IMR-90 (cell line): Measurements from ENCODE around the gene CEL. TPM values are rescaled to one million over a fixed set of nuclear protein-coding genes. Genes with fewer than 3 reads are reported as not detected.

Source experiments
- ATAC-seq: fragments of 200-7000 bp; cut with Tn5 transposase; 2 replicates; pipeline ENCODE4 v1.9.1; 2020; ENCODE audit warnings: low read depth, mild to moderate bottlenecking, moderate library complexity
- BruUV-seq: library from RNA; stranded (reverse); fragments of 400-500 nt; replicated peaks from 2 replicates; lab custom pipeline; 2021; lab: Mats Ljungman, UMichigan
- CTCF ChIA-PET: fragments of 300-600 bp; formaldehyde crosslinking; extraction: SDS; loops from one replicate; lab custom pipeline; 2021; ENCODE audit warnings: antibody characterized with exemption; lab: Yijun Ruan, JAX
- POLR2A ChIA-PET: fragments of 300-600 bp; sonication (Branson Sonifier 250); formaldehyde crosslinking; loops from one replicate; lab custom pipeline; 2022; ENCODE audit warnings: antibody characterized with exemption; ENCODE audit not compliant: unreplicated experiment; lab: Charles Lee
- DNase-seq: peaks from one replicate; pipeline ENCODE4 v3.0.0; 2013
- H2AFZ ChIP-seq: replicated peaks from 2 replicates; pipeline ENCODE3; 2013; ENCODE audit warnings: low read length, mild to moderate bottlenecking; ENCODE audit not compliant: poor library complexity
- H2AK5ac ChIP-seq: 2 replicates; pipeline ENCODE4 v1.6.1; 2013; ENCODE audit warnings: low read depth, low read length, inconsistent platforms
- H2AK9ac ChIP-seq: replicated peaks from 2 replicates; pipeline ENCODE3; 2013; ENCODE audit warnings: mild to moderate bottlenecking, low read depth, low read length, moderate library complexity; ENCODE audit not compliant: poor library complexity
- H2BK120ac ChIP-seq: 2 replicates; pipeline ENCODE4 v1.6.1; 2013; ENCODE audit warnings: low read depth, low read length, inconsistent platforms
- H2BK15ac ChIP-seq: 3 replicates; pipeline ENCODE4 v1.6.1; 2013; ENCODE audit warnings: low read depth, low read length, inconsistent platforms
- H2BK20ac ChIP-seq: 2 replicates; pipeline ENCODE4 v1.6.1; 2013; ENCODE audit warnings: low read depth, mild to moderate bottlenecking, inconsistent platforms, low read length, moderate library complexity
- H2BK5ac ChIP-seq: 2 replicates; pipeline ENCODE4 v1.6.1; 2013; ENCODE audit warnings: mild to moderate bottlenecking, low read depth, low read length, inconsistent platforms; ENCODE audit not compliant: poor library complexity, severe bottlenecking
- H3K14ac ChIP-seq: replicated peaks from 2 replicates; pipeline ENCODE4 v1.6.1; 2013; ENCODE audit warnings: low read depth, low read length, inconsistent platforms
- H3K18ac ChIP-seq: 2 replicates; pipeline ENCODE4 v1.6.1; 2013; ENCODE audit warnings: low read depth, low read length, control low read depth
- H3K23ac ChIP-seq: 2 replicates; pipeline ENCODE4 v1.6.1; 2013; ENCODE audit warnings: low read depth, low read length, inconsistent platforms
- H3K27ac ChIP-seq: 2 replicates; pipeline ENCODE4 v1.5.1; 2013; ENCODE audit warnings: mild to moderate bottlenecking, control low read depth, low read length; ENCODE audit not compliant: insufficient read depth
- H3K27me3 ChIP-seq: 2 replicates; pipeline ENCODE4 v1.6.1; 2013; ENCODE audit warnings: low read length; ENCODE audit not compliant: control insufficient read depth, insufficient read depth
- H3K36me3 ChIP-seq: 2 replicates; pipeline ENCODE4 v1.6.1; 2013; ENCODE audit warnings: low read length, mixed read lengths; ENCODE audit not compliant: control insufficient read depth, insufficient read depth
- H3K4ac ChIP-seq: 2 replicates; pipeline ENCODE4 v1.6.1; 2013; ENCODE audit warnings: low read depth, low read length, inconsistent platforms
- H3K4me1 ChIP-seq: 2 replicates; pipeline ENCODE4 v1.6.1; 2013; ENCODE audit warnings: low read length, mixed read lengths; ENCODE audit not compliant: control insufficient read depth, insufficient read depth
- H3K4me2 ChIP-seq: 2 replicates; pipeline ENCODE4 v1.6.1; 2013; ENCODE audit warnings: low read depth, mild to moderate bottlenecking, control low read depth, low read length, moderate library complexity
- H3K4me3 ChIP-seq: 2 replicates; pipeline ENCODE4 v1.5.1; 2013; ENCODE audit warnings: low read depth, mild to moderate bottlenecking, control low read depth, low read length, moderate library complexity; ENCODE audit not compliant: insufficient read depth
- H3K56ac ChIP-seq: 2 replicates; pipeline ENCODE4 v1.6.1; 2013; ENCODE audit warnings: low read length, inconsistent platforms; ENCODE audit not compliant: insufficient read depth; ENCODE audit errors: extremely low read depth
- H3K79me1 ChIP-seq, 2 experiments: 2 replicates each; pipeline ENCODE4 v1.6.1; 2013; ENCODE audit warnings: low read length in 2 of 2, inconsistent platforms in 1 of 2, low read depth in 1 of 2
- H3K9ac ChIP-seq: 2 replicates; pipeline ENCODE4 v1.6.1; 2013; ENCODE audit warnings: low read depth, low read length, control low read depth
- H3K9me1 ChIP-seq: 2 replicates; pipeline ENCODE4 v1.6.1; 2013; ENCODE audit warnings: low read length, inconsistent platforms; ENCODE audit not compliant: insufficient read depth
- H3K9me3 ChIP-seq: 2 replicates; pipeline ENCODE4 v1.6.1; 2013; ENCODE audit warnings: low read length; ENCODE audit not compliant: control insufficient read depth, insufficient read depth
- H4K20me1 ChIP-seq: 2 replicates; pipeline ENCODE4 v1.6.1; 2013; ENCODE audit warnings: low read length, inconsistent platforms; ENCODE audit not compliant: insufficient read depth
- H4K5ac ChIP-seq: 2 replicates; pipeline ENCODE4 v1.6.1; 2013; ENCODE audit warnings: mild to moderate bottlenecking, low read depth, low read length, control low read depth
- H4K8ac ChIP-seq, 2 experiments: 2 replicates each; pipeline ENCODE4 v1.6.1; 2013; ENCODE audit warnings: low read depth in 2 of 2, low read length in 2 of 2, control low read depth in 1 of 2, inconsistent platforms in 1 of 2
- H4K91ac ChIP-seq: 2 replicates; pipeline ENCODE4 v1.6.1; 2013; ENCODE audit warnings: low read depth, low read length, inconsistent platforms; ENCODE audit not compliant: insufficient read depth
- CEBPB ChIP-seq: IDR thresholded peaks from 2 replicates; pipeline ENCODE4 v1.6.1; 2012; ENCODE audit warnings: low read depth, low read length, improper control_type of control experiment
- FOS ChIP-seq: fragments of 150-350 bp; IDR thresholded peaks from 2 replicates; pipeline ENCODE4 v1.6.1; 2016; ENCODE audit warnings: low read depth, low read length
- MAFK ChIP-seq: IDR thresholded peaks from 2 replicates; pipeline ENCODE4 v1.6.1; 2012; ENCODE audit warnings: low read depth, low read length, improper control_type of control experiment
- RFX5 ChIP-seq: IDR thresholded peaks from 2 replicates; pipeline ENCODE4 v1.8.0; 2012; ENCODE audit warnings: low read depth, mild to moderate bottlenecking, low read length, moderate library complexity
- USF2 ChIP-seq: fragments of 150-350 bp; IDR thresholded peaks from 2 replicates; pipeline ENCODE4 v1.6.1; 2017; ENCODE audit warnings: mild to moderate bottlenecking, antibody characterized with exemption, low read length, low read depth
- WGBS, 2 experiments: methylation state at CpG; one replicate each; pipeline versions ENCODE4 v1.1.5 to v1.1.7; 2013; ENCODE audit warnings: missing lambda C conversion rate in 2 of 2; ENCODE audit not compliant: insufficient read length in 1 of 2; ENCODE audit errors: extremely low coverage in 2 of 2; 5-methylcytosine and 5-hydroxymethylcytosine counted together
- dilution Hi-C: fragments of 300-500 bp; cut with HindIII; formaldehyde crosslinking; loops from one replicate; pipeline ENCODE4 v1.14.3; 2018; ENCODE audit warnings: low sequenced_read_pairs; ENCODE audit not compliant: unreplicated experiment
- in situ Hi-C: fragments of 300-500 bp; cut with MboI; formaldehyde crosslinking; loops from 3 replicates; pipeline ENCODE4 v1.14.3; 2019; ENCODE audit warnings: low sequenced_read_pairs, inconsistent platforms, mixed read lengths
- intact Hi-C: fragments of 100-400 bp; cut with micrococcal nuclease; formaldehyde crosslinking; loops from 2 replicates; pipeline ENCODE4 v1.10.0; 2022
- polyA plus RNA-seq, 3 experiments: library from polyadenylated mRNA; depleted of rRNA; stranded (reverse); fragments of >200 nt; gene quantifications; 2 replicates each; pipeline ENCODE4 v1.2.3, GENCODE V29; 2012; ENCODE audit warnings: low replicate concordance in 1 of 3
- total RNA-seq: library from RNA; depleted of rRNA; stranded (reverse); fragments of >200 nt; gene quantifications from 2 replicates; pipeline ENCODE4 v1.2.3, GENCODE V29; 2012

CEL gene
- total and polyA plus RNA-seq, 2 of the 4 experiments (the other 2 are of a cell fraction) = under 0.01 to 0.75 TPM

- ATAC-seq (no peak), DNase-seq (no peak)
- no peaks in the 10 kb centered on the region; a peak in 1 of 4 replicates for H3K79me1 ChIP-seq
- WGBS, 2 experiments = 100% methylated on average over 5 of the region's 21 CpGs; no CpG with 5 or more reads in 1 of the 2 experiments
- ChIA-PET CTCF (interaction anchor here (0.6 to 1.5 kb wide), 2 partner anchors 11 to 42 kb away, joined by 3 to 7 read pairs; no protein-coding TSS in a partner anchor), POLR2A (no interaction called here)
- no peak overlapping the region for H4K8ac ChIP-seq
- intact Hi-C loops (loop anchor here (1.0 to 2.0 kb wide), 2 partner anchors 42 to 78 kb away; no protein-coding TSS in a partner anchor), in situ Hi-C loops (no loop called here), dilution Hi-C loops (no loop called here)
- H3K56ac ChIP-seq = no peak overlapping the region
- no peaks in the 10 kb centered on the region for H3K9me1 ChIP-seq
- no TSS peak for BruUV-seq
- H3K36me3 ChIP-seq = peaks cover 70% of the 10 kb centered on the region
- no peak overlapping the region for H2AK9ac ChIP-seq
- H3K4me1 ChIP-seq = no peaks in the 10 kb centered on the region
- no peak overlapping the region for H2BK120ac ChIP-seq
- TF ChIP-seq USF2 (no peak), RFX5 (no peak), FOS (no peak), MAFK (no peak), CEBPB (no peak)
- no peak overlapping the region for H3K18ac ChIP-seq
- no peak overlapping the region for H3K4me2 ChIP-seq
- H4K91ac ChIP-seq = no peak overlapping the region
- H3K23ac ChIP-seq = no peak overlapping the region
- no peak overlapping the region for H3K27ac ChIP-seq
- H2AFZ ChIP-seq = no peak overlapping the region
- no peak overlapping the region for H2BK15ac ChIP-seq
- H2BK20ac ChIP-seq = no peak overlapping the region
- H4K20me1 ChIP-seq = peaks cover 7% of the 10 kb centered on the region; the same call in 1 of the 2 replicates
- no peak overlapping the region for H3K14ac ChIP-seq
- no peak overlapping the region for H3K4me3 ChIP-seq
- no peaks in the 10 kb centered on the region for H3K27me3 ChIP-seq
- H3K4ac ChIP-seq = no peak overlapping the region
- no peak overlapping the region for H4K5ac ChIP-seq
- H3K9ac ChIP-seq = no peak overlapping the region
- no peaks in the 10 kb centered on the region for H3K9me3 ChIP-seq
- no peak overlapping the region for H2BK5ac ChIP-seq
- no peak overlapping the region for H2AK5ac ChIP-seq
Observed at GRCh38 chr9:133102190-133103021, 40.6 kb downstream of the CEL start.
